ENCODE results near the gene RELB.
A peak's percentile ranks its signal among the peaks of the same experiment; 100 is the strongest.

RELB gene

DNA sequence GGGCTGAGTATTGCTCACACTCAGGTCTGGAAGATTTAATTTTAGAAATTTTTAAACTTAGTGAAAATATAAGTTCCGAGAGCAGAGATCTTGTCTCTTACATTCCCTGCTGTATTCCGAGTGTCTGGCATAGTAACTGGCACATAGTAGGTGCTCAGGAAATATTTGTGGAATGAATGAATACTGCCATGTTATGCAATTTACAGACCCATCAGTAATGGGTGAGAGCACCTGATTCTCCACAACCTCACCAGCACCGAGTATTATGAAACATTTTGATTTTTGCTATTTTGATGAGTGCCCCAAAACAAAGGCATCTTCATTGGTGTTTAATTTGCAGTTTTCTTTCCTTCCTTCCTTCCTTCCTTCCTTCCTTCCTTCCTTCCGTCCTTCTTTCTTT lies 21.8 kb downstream of the RELB start:
- DNase-seq (ENCODE audit: low spot score), result no peak

- DNase-seq (ENCODE audit: low spot score), result no peak
Observed at GRCh38 chr19:45025264-45025663, 24.0 kb downstream of the RELB start.

DNA sequence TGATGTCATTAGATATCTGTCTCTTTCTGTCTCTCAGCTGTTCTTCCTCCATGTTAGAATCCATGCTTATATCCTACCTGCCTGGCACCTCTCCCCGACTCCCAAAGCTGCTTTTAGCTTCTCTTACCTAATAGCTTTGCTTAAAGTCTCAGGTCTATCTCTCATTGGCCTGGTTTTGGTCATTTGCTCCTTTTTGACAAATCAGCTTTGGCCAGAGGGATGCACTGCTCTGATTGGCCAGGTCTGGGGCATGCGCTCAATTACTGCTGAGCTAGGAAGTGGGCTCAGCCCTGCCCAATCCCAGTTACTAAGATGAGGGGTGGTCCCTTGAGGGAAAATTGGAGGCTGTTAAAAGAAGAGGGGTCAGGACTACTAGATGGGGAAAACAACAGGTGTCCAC lies 26.1 kb downstream of the RELB start:
- no peak for DNase-seq (ENCODE audit: low spot score)

GRCh38 chr19:45030825-45031224 lies 29.6 kb downstream of the RELB start:
- DNase-seq (ENCODE audit: low spot score), result no peak

- DNase-seq (ENCODE audit: low spot score), result no peak
Observed at GRCh38 chr19:45032421-45032820, 31.2 kb downstream of the RELB start.

GRCh38 chr19:45035755-45036154 lies 34.5 kb downstream of the RELB start:
- no peak for DNase-seq (ENCODE audit: low spot score)

GRCh38 chr19:45037393-45038169 lies 36.3 kb downstream of the RELB start:
- DNase-seq (ENCODE audit: low spot score), result no peak

DNA sequence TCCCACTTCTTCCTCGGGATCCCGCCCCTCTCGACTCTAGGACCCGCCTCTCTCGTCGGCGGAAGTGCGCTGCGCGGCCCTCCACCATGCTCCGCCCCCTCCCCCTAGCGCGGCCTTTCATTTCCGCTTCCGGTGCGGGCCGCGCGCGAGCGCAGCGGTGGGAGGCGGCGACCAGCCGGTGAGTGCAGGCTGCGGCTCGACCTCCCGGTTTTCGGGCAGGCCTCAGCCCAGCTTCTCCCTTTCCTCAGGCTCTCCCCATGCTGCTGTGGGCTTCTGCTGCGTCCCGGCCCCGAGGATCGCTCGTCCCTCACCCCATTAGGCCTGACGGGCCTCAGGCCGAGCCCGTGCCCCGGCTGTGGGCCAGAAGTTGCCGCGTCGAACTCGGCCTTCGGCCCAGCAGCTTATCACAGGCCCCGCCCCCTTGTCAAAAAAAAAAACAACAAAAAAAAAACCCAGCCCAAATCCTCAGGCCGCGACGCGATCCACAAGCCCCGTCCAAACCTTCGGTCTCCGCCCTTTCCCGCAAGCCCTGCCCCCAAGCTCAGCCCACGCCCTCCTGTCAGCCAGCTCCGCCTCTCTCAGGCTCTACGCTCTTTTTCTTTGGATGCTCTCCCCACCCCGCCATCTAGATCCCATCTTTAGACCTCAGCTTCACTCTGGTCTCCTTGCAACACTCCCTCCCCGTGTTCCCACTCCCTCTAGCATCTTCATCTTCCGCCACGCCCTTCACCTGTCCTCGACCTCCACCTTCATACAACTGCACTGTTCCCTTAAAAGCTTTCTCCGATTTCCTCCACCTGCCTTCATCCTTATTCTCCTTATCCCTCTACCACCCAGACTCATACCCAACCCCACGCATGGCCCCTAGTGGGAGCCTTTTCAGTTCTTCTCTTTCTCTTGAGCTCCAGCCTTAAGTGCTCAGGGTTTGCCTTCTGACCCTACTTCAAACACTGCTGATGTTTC lies 37.9 kb downstream of the RELB start, which contains the start of gene CLASRP:
Gene CLASRP, plus strand, starts transcription at position 115 of the 963 bp plus-strand sequence. CDS start 1,168 bp downstream, outside the sequence.
- DNase-seq (ENCODE audit: low spot score), result peak; percentile 95

DNA sequence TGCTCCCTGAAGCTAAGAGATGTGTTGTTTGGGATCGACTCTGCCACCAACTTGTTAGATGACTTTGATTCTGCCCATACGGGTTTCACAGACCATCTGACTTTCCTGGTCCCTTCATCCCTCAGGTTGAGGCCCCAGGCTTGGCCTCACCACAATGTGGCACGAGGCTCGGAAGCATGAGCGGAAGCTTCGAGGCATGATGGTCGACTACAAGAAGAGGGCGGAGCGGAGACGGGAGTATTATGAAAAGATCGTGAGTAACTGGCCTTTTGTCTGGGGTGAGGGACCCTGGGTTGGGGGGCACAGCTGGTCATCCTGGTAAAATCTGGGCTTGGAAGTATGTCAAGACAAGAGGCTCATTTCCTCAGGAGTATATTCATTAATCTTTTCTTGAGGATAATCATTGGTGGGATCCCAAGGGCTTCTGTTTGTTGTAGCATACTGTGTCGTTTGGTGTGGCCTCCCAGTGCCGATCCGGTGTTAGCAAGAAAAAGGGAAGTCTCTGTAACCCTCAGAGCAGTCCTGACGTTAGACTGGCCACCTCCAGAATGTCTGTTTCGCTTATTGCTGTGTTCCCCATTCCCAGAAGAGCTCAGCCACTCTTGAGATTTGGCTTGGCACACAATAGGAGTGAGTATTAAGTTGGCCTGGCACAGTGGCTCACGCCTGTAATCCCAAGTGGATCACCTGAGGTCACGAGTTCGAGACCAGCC lies 39.0 kb downstream of the RELB start:
- DNase-seq (ENCODE audit: low spot score), result no peak

- no peak for DNase-seq (ENCODE audit: low spot score)
Observed at GRCh38 chr19:45041125-45041524, 39.9 kb downstream of the RELB start.

DNA sequence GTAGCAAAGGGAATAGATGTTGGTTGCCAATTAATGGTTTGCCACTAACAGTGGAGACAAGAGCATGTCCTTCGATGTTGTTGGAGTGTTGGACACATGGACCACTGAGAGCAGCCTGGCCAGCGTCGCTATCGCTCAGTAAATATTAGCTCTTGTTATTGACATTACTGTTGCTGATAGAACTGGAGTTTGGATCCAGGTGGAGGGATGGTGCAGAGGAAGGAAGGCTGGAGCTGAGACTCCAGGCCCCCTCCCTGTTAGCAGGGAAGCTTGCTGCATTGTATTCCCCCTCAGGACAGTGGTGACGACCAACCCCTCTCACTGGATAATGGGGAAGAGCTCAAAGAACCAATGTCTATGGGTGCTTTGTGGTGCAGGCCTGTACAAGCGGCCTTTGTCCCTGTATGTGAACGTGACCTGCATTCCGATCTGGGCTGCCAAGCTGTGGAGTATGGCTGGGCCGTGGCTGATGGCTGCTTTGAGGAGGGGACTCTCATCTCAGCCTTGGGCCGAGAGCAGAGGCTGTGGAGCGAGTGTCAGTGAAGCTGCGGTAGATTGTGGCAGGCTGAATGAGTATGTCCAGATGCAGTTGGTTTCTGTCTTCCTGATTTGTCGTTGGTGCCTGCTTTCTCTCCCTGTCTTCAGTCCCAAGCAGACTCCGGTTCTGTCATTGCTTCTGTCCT lies 44.5 kb downstream of the RELB start:
- DNase-seq (ENCODE audit: low spot score), result no peak

DNA sequence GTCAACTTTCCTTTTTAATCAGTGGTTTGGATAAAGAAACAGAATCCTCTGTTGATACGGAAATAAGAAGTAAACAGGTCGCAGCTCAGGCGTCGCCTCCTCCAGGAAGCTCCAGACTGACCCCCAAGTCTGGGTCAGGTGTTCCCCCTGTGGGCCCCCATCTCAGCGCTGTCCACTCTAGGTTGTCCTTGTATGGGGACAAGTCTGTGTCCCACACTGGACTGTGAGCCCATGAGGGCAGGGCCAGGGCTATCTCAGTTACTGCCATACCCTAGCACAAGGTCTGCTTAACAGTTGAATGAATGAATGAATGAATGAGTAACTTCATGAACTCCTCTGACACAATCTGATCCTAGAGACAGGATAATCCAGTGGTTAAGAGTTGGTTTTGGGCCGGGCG lies 45.1 kb downstream of the RELB start:
- no peak for DNase-seq (ENCODE audit: low spot score)

DNA sequence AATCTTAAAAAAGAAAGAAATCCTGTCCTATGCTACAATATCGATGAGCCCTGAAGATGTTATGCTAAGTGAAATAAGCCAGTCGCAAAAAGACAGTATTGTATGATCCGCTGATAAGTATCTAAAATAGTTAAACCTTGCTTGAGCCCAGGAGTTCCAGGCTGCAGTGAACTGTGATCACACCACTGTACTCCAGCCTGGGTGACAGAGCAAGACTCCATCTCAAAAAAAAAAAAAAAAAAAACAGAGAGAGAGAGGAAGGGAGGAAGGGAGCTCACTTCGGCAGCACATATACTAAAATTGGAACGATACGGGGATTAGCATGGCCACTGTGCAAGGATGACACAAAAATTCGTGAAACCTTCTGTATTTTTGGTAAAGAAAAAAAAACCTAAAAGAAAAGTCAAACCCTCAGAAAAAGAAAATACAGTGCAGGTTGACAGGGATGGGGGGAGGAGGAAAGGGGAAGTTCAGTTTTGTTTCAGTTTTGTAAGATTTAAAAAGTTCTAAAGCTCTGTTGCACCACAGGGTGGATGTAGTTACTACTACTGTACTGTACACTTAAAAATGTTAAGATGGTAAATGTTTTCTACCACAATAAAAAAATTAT lies 46.0 kb downstream of the RELB start:
- no peak for DNase-seq (ENCODE audit: low spot score)

DNA sequence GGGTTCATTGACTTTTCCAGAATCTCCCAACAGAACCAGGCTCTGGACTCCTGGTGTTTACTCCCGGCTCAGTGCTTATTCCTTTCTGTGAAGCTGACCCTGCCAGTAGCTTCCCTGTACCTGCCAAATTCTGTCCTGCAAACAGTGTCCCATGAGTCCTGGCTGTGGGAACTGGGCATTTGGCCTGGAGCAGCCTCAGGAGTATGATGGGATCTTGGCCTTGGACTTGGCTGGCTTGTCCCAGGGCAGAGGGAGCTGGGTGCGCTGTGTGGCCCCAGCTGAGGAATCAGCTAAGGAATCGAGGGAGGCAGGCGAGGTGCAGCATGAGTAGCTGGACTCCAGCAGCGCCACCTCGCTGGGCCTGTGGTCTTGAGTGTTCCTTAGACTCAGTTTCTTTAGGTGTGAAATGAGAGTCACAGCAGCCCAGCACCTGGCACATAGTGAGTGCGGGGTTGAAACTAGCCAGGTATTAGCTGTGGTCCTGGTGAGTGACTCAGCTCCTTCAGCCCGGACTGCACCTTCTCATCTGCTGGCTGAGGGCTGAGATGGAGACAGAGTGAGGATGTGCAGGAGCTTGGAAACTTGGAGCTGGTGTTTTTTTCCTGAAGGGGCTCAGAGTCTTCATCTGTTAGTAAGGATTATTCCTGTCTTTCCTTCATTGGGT lies 47.9 kb downstream of the RELB start:
- DNase-seq (ENCODE audit: low spot score), result no peak

DNA sequence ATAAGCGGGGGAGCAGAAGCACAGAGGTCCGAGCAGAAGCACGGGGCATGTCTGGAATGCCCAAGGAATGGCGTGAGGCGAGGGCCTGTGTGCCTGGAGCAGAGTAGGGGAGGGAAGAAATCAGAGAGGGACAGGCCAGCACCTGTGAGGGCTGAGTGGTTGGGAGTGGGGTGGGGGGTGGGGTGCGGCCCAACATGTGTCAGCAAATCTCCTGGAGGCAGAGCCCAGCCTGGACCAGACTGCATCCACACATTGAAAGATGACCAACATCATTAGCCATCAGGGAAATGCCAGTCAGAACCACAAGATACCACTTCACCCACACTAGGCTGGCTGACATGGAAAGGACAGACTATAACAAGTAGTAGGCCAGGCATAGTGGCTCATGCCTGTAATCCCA lies 48.8 kb downstream of the RELB start:
- DNase-seq (ENCODE audit: low spot score), result no peak

DNA sequence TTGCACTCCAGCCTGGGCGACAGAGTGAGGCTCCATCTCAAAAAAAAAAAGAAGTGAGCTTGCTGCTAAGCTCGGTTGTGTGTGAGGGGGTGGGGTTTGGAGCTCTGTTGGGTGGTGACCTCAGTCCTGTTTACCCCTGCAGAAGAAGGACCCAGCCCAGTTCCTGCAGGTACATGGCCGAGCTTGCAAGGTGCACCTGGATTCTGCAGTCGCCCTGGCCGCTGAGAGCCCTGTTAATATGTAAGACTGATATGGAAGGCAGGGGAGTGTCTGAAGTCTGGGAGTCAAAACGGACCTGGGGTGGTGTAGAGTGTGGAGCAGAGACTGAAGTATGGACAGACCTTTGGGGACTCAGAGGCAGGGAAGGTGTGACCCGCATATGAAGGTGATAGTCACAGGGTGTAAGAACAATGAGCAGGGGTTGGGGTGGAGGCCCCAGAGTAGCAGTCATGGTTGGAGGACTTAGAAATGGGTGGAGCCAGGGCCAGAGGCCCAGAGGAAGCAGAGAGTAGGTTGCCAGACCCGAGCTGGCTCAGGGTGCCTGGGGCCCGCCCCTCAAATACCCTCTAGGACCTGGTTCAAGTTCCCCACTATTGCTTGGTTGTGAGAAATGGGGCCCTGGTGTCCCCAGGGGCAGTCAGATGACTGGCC lies 50.8 kb downstream of the RELB start:
- DNase-seq (ENCODE audit: low spot score), result no peak

DNA sequence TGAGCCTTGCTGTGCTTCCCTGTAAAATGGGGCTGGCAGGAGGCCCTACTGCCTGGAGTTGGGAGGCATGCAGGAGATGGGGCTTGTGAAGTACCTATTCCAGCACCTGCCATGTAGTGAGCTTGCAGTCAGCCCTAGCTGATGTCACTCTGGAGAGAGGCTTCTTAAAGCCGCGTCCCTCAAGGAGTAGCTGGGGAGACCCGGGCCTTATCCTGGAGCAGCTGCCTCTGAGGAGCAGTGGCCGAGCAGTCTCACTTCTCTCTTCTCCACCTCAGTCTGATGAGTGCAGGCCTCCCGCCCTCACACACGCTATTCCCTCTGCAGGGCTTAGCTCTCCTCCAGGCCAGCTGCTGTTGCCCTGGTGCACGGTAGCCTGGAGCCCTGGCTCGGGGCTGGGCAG lies 55.6 kb downstream of the RELB start:
- no peak for DNase-seq (ENCODE audit: low spot score)

DNA sequence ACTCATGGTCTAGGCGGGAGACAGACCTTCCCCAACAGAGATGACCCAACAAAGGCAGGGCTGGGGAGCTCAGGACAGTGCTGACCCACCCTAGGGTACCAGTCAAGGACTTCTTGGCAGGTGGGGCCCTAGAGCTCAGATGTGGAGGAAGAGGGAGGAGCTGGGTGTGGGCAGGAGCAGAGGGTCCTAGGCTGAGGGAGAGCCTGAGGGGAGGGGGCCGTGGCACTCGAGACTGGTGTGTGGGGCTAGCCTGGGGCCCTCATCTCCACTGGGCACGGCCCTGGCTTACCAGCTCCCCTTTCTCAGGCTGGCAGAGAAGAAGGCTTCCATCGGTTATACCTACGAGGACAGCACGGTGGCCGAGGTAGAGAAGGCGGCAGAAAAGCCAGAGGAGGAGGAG lies 56.2 kb downstream of the RELB start:
- DNase-seq (ENCODE audit: low spot score), result no peak

- no peak for DNase-seq (ENCODE audit: low spot score)
Observed at GRCh38 chr19:45058622-45059159, 57.4 kb downstream of the RELB start.

All from iPS-NIHi11 (cell line).